GM12878 (cell line): ENCODE data around the gene KMT2B. TPM values are rescaled to one million over a fixed set of nuclear protein-coding genes. Genes with fewer than 3 reads are reported as not detected.
"Not testable (repeated sequence)": the region's sequence is repeated elsewhere in the genome, so short reads cannot be mapped to it uniquely, and the experiment has no call there.

Experiments
- ATAC-seq: fragments of 200-7000 bp; cut with Tn5 transposase; 3 replicates; pipeline ENCODE4 v1.9.1; 2020; ENCODE audit warnings: mild to moderate bottlenecking, moderate library complexity
- BruUV-seq: library from RNA; stranded (reverse); fragments of 400-500 nt; replicated peaks from 2 replicates; lab custom pipeline; 2021; lab: Mats Ljungman, UMichigan
- CTCF ChIA-PET: fragments of 300-600 bp; sonication (Branson Sonifier 250); formaldehyde crosslinking; extraction: SDS; loops from one replicate; lab custom pipeline; 2021; ENCODE audit warnings: inconsistent platforms; lab: Yijun Ruan, JAX
- POLR2A ChIA-PET: fragments of 350-600 bp; formaldehyde crosslinking; extraction: SDS; loops from one replicate; lab custom pipeline; 2021; ENCODE audit warnings: inconsistent platforms; lab: Charles Lee
- RAD21 ChIA-PET: fragments of 300-600 bp; sonication (Branson Sonifier 250); formaldehyde crosslinking; loops from one replicate; lab custom pipeline; 2023; ENCODE audit warnings: antibody characterized with exemption; ENCODE audit not compliant: unreplicated experiment; lab: Charles Lee
- SMC1A ChIA-PET: fragments of 300-600 bp; sonication (Branson Sonifier 250); formaldehyde crosslinking; loops from one replicate; lab custom pipeline; 2023; ENCODE audit not compliant: unreplicated experiment, uncharacterized antibody; lab: Charles Lee
- DNase-seq: peaks from one replicate; pipeline ENCODE4 v3.0.0-alpha.2; 2011; ENCODE audit warnings: low read depth, low spot score
- FAIRE-seq: peaks from 3 replicates; lab custom pipeline; 2011; peaks lifted over from hg19 to GRCh38; lab: Jason Lieb, UNC
- H2AFZ ChIP-seq: 2 replicates; pipeline ENCODE4 v1.6.0; 2011; ENCODE audit warnings: low read depth, low read length, control low read depth; ENCODE audit not compliant: control insufficient read depth
- H3K27ac ChIP-seq: 2 replicates; pipeline ENCODE4 v1.5.1; 2011; ENCODE audit warnings: control low read depth; ENCODE audit not compliant: control insufficient read depth, insufficient read depth
- H3K27me3 ChIP-seq, 2 experiments: replicated peaks in 1 of 2; 2 replicates each; pipeline versions ENCODE4 v1.6.0 to v1.6.1; 2011; ENCODE audit warnings: low read length in 1 of 2; ENCODE audit not compliant: control insufficient read depth in 2 of 2, insufficient read depth in 2 of 2
- H3K36me3 ChIP-seq, 2 experiments: 2 replicates each; pipeline ENCODE4 v1.5.1; 2011; ENCODE audit warnings: low read length in 1 of 2; ENCODE audit not compliant: control insufficient read depth in 2 of 2, insufficient read depth in 2 of 2
- H3K4me1 ChIP-seq: 2 replicates; pipeline ENCODE4 v1.6.1; 2011; ENCODE audit warnings: mild to moderate bottlenecking, low read length, moderate library complexity, mixed read lengths; ENCODE audit not compliant: control insufficient read depth, insufficient read depth
- H3K4me2 ChIP-seq: 2 replicates; pipeline ENCODE4 v1.6.0; 2011; ENCODE audit warnings: control low read depth; ENCODE audit not compliant: control insufficient read depth, insufficient read depth
- H3K4me3 ChIP-seq: fragments of 200-600 bp; sonication (generic); 2 replicates; pipeline ENCODE4 v1.5.1; 2016
- H3K79me2 ChIP-seq: 2 replicates; pipeline ENCODE4 v1.6.0; 2011; ENCODE audit warnings: low read length; ENCODE audit not compliant: control insufficient read depth, insufficient read depth
- H3K9ac ChIP-seq: 2 replicates; pipeline ENCODE4 v1.8.0; 2011; ENCODE audit warnings: low read length, control low read depth, mixed read lengths; ENCODE audit not compliant: control insufficient read depth, insufficient read depth
- H3K9me3 ChIP-seq: replicated peaks from 3 replicates; pipeline ENCODE4 v1.5.1; 2011; ENCODE audit warnings: mild to moderate bottlenecking, low read length; ENCODE audit not compliant: control insufficient read depth, insufficient read depth
- H4K20me1 ChIP-seq: 2 replicates; pipeline ENCODE4 v1.6.0; 2011; ENCODE audit not compliant: control insufficient read depth, insufficient read depth
- ASH2L ChIP-seq: fragments of 300-600, 200-600 bp; sonication (generic); IDR thresholded peaks from 2 replicates; pipeline ENCODE4 v1.6.1; 2017; ENCODE audit warnings: low read depth, mild to moderate bottlenecking, borderline replicate concordance
- FOXK2 ChIP-seq: fragments of 450-650 bp; IDR thresholded peaks from 2 replicates; pipeline ENCODE4 v1.6.1; 2017; ENCODE audit warnings: mild to moderate bottlenecking, moderate library complexity
- POLR2A ChIP-seq: IDR thresholded peaks from 2 replicates; pipeline ENCODE4 v1.6.1; 2011; ENCODE audit warnings: low read depth, mild to moderate bottlenecking, low read length
- PRDM15 ChIP-seq: fragments of 450-650 bp; formaldehyde crosslinking; IDR thresholded peaks from 2 replicates; pipeline ENCODE4 v1.4.0; 2020; ENCODE audit warnings: mild to moderate bottlenecking, moderate library complexity
- SREBF2 ChIP-seq: IDR thresholded peaks from 2 replicates; pipeline ENCODE4 v1.6.1; 2012; ENCODE audit warnings: mild to moderate bottlenecking, low read length
- TAF1 ChIP-seq: IDR thresholded peaks from 2 replicates; pipeline ENCODE4 v1.6.1; 2011; ENCODE audit warnings: mild to moderate bottlenecking, low read depth, low read length, borderline replicate concordance
- WRNIP1 ChIP-seq: IDR thresholded peaks from 2 replicates; pipeline ENCODE4 v1.6.1; 2011; ENCODE audit warnings: low read depth, low read length, improper control_type of control experiment, borderline replicate concordance
- WGBS: methylation state at CpG from one replicate; pipeline ENCODE4 v1.1.6; 2016; ENCODE audit warnings: low lambda C conversion rate; ENCODE audit not compliant: insufficient replicate concordance, insufficient coverage; ENCODE audit errors: missing lambda C conversion rate; 5-methylcytosine and 5-hydroxymethylcytosine counted together
- in situ Hi-C: fragments of 300-500 bp; cut with MboI; formaldehyde crosslinking; loops from 9 replicates; pipeline ENCODE4 v1.14.3; 2018; ENCODE audit warnings: mixed read lengths
- intact Hi-C: fragments of 100-400 bp; cut with micrococcal nuclease; formaldehyde crosslinking; loops from one replicate; pipeline ENCODE4 v1.14.2; 2022; ENCODE audit not compliant: unreplicated experiment
- polyA plus RNA-seq, 11 experiments: library from polyadenylated mRNA; depleted of rRNA in 4 of 11; unstranded in 6 of 11; stranded (reverse) in 5 of 11; fragments of >200 nt; fragmentation: Nextera tagmentation in 4 of 11; fragmentation: Illumina TruSeq in 1 of 11; extraction: Ambion mirVana in 4 of 11; extraction: Trizol in 1 of 11; gene quantifications; 1 replicate in 1 of 11; 2 replicates in 10 of 11; pipeline versions ENCODE4 v1.2.1 to v1.2.3, GENCODE V29; 2011 to 2016; ENCODE audit warnings: inconsistent platforms in 2 of 11, missing spikeins in 2 of 11, low read depth in 1 of 11
- total RNA-seq, 4 experiments: library from RNA; depleted of rRNA in 3 of 4; stranded (reverse); fragments of >200 nt in 3 of 4; fragmentation: Illumina TruSeq in 1 of 4; extraction: Trizol in 1 of 4; gene quantifications; 2 replicates each; pipeline versions ENCODE4 v1.2.1 to v1.2.3, GENCODE V29; 2013 to 2021
- TF ChIP-seq, protein P1 (sequence below): fragments of 450-650 bp; IDR thresholded peaks from 2 replicates; pipeline ENCODE4 v1.6.1; 2018; ENCODE audit warnings: mild to moderate bottlenecking, low read depth, moderate library complexity; ENCODE audit not compliant: partially characterized antibody

KMT2B gene
- total and polyA plus RNA-seq, 10 of the 15 experiments (the other 5 are each of a cell fraction or from before 2014, with no cell fraction given): 0.71 to 35.6 (median 6.0) TPM

DNA sequence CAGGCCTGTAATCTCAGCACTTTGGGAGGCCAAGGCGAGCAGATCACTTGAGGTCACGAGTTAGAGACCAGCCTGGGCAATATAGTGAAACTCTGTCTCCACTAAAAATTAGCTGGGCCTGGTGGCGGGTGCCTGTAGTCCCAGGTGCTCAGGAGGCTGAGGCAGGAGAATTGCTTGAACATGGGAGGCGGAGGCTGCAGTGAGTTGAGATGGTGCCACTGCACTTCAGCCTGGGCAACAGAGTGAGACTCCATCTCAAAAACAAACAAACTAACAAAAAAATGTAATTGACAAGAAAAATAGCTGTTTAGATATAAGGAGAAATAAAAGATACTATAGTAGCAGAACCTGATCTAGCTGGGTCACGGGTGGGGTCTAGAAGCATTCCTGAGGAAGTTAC is 54.6 kb downstream of the KMT2B start:
- FAIRE-seq: not testable (repeated sequence)

DNA sequence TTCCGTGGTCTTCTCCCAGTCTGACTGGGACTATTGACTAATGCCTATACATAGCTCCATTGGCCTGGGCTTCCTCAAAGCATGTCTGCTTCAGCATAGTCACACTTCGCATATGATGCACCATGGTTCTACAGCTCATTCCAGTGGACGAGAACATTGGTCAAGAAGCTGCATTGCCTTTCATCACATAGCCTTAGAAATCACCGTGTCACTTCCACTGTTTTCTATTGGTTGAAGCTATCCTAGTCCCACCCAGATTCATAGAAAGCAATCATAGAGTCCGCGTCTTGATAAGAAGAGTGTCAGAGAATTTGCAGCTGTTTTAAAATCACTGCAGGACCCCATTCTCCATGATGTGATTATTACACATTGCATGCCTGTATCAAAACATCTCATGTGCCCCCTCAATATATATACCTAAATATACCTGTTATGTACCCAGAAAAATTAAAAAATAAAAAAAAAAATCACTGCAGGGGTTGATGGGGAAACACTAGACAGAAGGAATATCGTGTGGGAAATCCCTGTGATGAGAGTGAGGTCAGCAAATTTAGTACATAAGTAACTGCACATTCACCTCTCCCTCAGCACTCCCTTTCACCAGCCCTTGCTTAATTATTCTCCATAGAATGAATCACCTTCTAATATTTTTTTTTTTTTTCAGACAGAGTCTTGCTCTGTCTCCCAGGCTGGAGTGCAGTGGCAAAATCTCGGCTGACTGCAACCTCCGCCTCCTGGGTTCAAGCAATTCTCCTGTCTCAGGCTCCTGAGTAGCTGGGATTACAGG is 55.4 kb downstream of the KMT2B start:
- Histone ChIP-seq H3K36me3 (no peaks in the 10 kb centered on the region; a peak in 1 of 4 replicates), H3K79me2 (no peaks in the 10 kb centered on the region), H4K20me1 (no peaks in the 10 kb centered on the region), H3K4me1 (no peaks in the 10 kb centered on the region), H2AFZ (no peak overlapping the region), H3K4me2 (no peak overlapping the region), H3K9ac (no peak overlapping the region), H3K27ac (no peak overlapping the region), H3K27me3 (no peaks in the 10 kb centered on the region), H3K4me3 (no peak overlapping the region), H3K9me3 (no peaks in the 10 kb centered on the region)
- FAIRE-seq: no peak
- POLR2A ChIA-PET: interaction anchor here (0.6 to 1.9 kb wide), 2 partner anchors 11 to 33 kb away, joined by 3 to 4 read pairs; no protein-coding TSS in a partner anchor
- CTCF ChIA-PET: interaction anchor here (1.5 kb wide), 1 partner anchor 79 kb away, joined by 7 read pairs; no protein-coding TSS in a partner anchor
- intact Hi-C loops (no loop called here), in situ Hi-C loops (no loop called here)
- RAD21 ChIA-PET: interaction anchor here (0.8 kb wide), 1 partner anchor 110 kb away, joined by 4 read pairs; no protein-coding TSS in a partner anchor
- no peak for ATAC-seq
- 50% methylated on average over 9 of the region's 9 CpGs for WGBS
- BruUV-seq: no TSS peak
- SMC1A ChIA-PET: interaction anchor here (0.6 to 1.3 kb wide), 4 partner anchors 59 to 217 kb away, joined by 3 to 4 read pairs (median 4); no protein-coding TSS in a partner anchor
- DNase-seq: no peak
- TF ChIP-seq POLR2A: no peak
- no peak for TF ChIP-seq PRDM15
- TF ChIP-seq FOXK2: no peak
- TF ChIP-seq ASH2L: no peak
- TF ChIP-seq, protein P1, sequence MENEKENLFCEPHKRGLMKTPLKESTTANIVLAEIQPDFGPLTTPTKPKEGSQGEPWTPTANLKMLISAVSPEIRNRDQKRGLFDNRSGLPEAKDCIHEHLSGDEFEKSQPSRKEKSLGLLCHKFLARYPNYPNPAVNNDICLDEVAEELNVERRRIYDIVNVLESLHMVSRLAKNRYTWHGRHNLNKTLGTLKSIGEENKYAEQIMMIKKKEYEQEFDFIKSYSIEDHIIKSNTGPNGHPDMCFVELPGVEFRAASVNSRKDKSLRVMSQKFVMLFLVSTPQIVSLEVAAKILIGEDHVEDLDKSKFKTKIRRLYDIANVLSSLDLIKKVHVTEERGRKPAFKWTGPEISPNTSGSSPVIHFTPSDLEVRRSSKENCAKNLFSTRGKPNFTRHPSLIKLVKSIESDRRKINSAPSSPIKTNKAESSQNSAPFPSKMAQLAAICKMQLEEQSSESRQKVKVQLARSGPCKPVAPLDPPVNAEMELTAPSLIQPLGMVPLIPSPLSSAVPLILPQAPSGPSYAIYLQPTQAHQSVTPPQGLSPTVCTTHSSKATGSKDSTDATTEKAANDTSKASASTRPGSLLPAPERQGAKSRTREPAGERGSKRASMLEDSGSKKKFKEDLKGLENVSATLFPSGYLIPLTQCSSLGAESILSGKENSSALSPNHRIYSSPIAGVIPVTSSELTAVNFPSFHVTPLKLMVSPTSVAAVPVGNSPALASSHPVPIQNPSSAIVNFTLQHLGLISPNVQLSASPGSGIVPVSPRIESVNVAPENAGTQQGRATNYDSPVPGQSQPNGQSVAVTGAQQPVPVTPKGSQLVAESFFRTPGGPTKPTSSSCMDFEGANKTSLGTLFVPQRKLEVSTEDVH: no peak
- TF ChIP-seq WRNIP1: no peak
- no peak for TF ChIP-seq TAF1
- TF ChIP-seq SREBF2: no peak

More for the DNA sequence above, 54.6 kb downstream of the KMT2B start:
- H4K20me1 ChIP-seq, H3K79me2 ChIP-seq, H3K9ac ChIP-seq, ATAC-seq, H2AFZ ChIP-seq, H3K27ac ChIP-seq, H3K27me3 ChIP-seq, H3K9me3 ChIP-seq, intact Hi-C loops, BruUV-seq, DNase-seq, H3K4me3 ChIP-seq, H3K36me3 ChIP-seq, H3K4me1 ChIP-seq, H3K4me2 ChIP-seq, in situ Hi-C loops: not testable (repeated sequence)
- CTCF ChIA-PET: interaction anchor here (1.5 kb wide), 1 partner anchor 78 kb away, joined by 7 read pairs; no protein-coding TSS in a partner anchor
- 93% methylated on average over 5 of the region's 5 CpGs for WGBS
- SMC1A ChIA-PET: interaction anchor here (0.6 to 1.3 kb wide), 3 partner anchors 58 to 216 kb away, joined by 3 to 4 read pairs (median 3); no protein-coding TSS in a partner anchor
- RAD21 ChIA-PET: interaction anchor here (0.8 kb wide), 1 partner anchor 111 kb away, joined by 4 read pairs; no protein-coding TSS in a partner anchor
- POLR2A ChIA-PET: interaction anchor here (0.6 to 1.9 kb wide), 2 partner anchors 10 to 32 kb away, joined by 3 to 4 read pairs; no protein-coding TSS in a partner anchor
